Measurements from ENCODE around the gene NTMT2. TPM values are rescaled to one million over a fixed set of nuclear protein-coding genes. Genes with fewer than 3 reads are reported as not detected.

Gene NTMT2
- total and polyA plus RNA-seq, 9 of the 15 experiments (the other 6 are each of a cell fraction or from before 2014, with no cell fraction given), result not detected

GRCh38 chr1:170162459-170163246 lies 16.9 kb downstream of the NTMT2 start (continued):
- TF ChIP-seq RBM17 (IDR thresholded peaks at IDR 0.05; ENCODE audit: borderline replicate concordance, low read depth, low read length), result no peak

- H4K20me1 ChIP-seq (replicated peaks; ENCODE audit: control insufficient read depth, insufficient read depth, low read length), result no peaks in the 10 kb centered on the region
- no peaks in the 10 kb centered on the region for H3K4me1 ChIP-seq (replicated peaks in 1 of 2; ENCODE audit: control insufficient read depth in 2 of 2, insufficient read depth in 2 of 2, low read length in 2 of 2)
- intact Hi-C loops (cut with micrococcal nuclease) (no loop called here), in situ Hi-C loops (cut with MboI) (no loop called here)
- no peaks in the 10 kb centered on the region for H3K36me3 ChIP-seq (ENCODE audit: control insufficient read depth, insufficient read depth, low read length)
- no peak overlapping the region for H3K27ac ChIP-seq (ENCODE audit: extremely low read depth, low read depth, low read length)
- no TSS peak for BruUV-seq (replicated peaks)
- no peak overlapping the region for H3K4me2 ChIP-seq (ENCODE audit: insufficient read depth, low read length)
- no peak for FAIRE-seq
- H3K9ac ChIP-seq (ENCODE audit: insufficient read depth in 1 of 2, low read depth in 2 of 2, low read length in 2 of 2), result no peak overlapping the region
- ChIA-PET CTCF (ENCODE audit: low intra/inter-chr PET ratio) (no interaction called here), POLR2A (no interaction called here)
- no peak for ATAC-seq
- 0% methylated on average over 3 of the region's 4 CpGs for WGBS (ENCODE audit: insufficient coverage, low coverage, missing lambda C conversion rate)
- no peak for TF ChIP-seq MAX (CRISPR knock-in tag; IDR thresholded peaks at IDR 0.05)
- no peak for TF ChIP-seq VEZF1 (CRISPR knock-in tag; IDR thresholded peaks at IDR 0.05)
- TF ChIP-seq SMARCA5 (IDR thresholded peaks at IDR 0.05), result no peak
- TF ChIP-seq ZBTB12 (CRISPR knock-in tag; IDR thresholded peaks at IDR 0.05), result no peak
- TF ChIP-seq POLR3A (IDR thresholded peaks at IDR 0.05; ENCODE audit: borderline replicate concordance, extremely low read depth, insufficient read depth, insufficient read length), result no peak
- peak; percentile 95 for TF ChIP-seq ZBTB17 (CRISPR knock-in tag; IDR thresholded peaks at IDR 0.05)
- no peaks in the 10 kb centered on the region for H3K79me2 ChIP-seq (ENCODE audit: control insufficient read depth, insufficient read depth, low read length)
- no peaks in the 10 kb centered on the region for H3K9me1 ChIP-seq (ENCODE audit: control insufficient read depth, insufficient read depth, low read length)
- no peak overlapping the region for H2AFZ ChIP-seq (ENCODE audit: low read depth, low read length)
- no peak for DNase-seq (ENCODE audit: extremely low read depth in 1 of 4, low spot score in 3 of 4)
- H3K4me3 ChIP-seq, result no peak overlapping the region
- no peaks in the 10 kb centered on the region for H3K9me3 ChIP-seq (replicated peaks; ENCODE audit: control insufficient read depth, insufficient read depth, low read depth, low read length)
- no peaks in the 10 kb centered on the region for H3K27me3 ChIP-seq (ENCODE audit: control insufficient read depth in 2 of 2, insufficient read depth in 2 of 2, low read length in 2 of 2)
Observed at GRCh38 chr1:170164103-170164763, 18.5 kb downstream of the NTMT2 start.
